OCI-M1 (cell line): Measurements from ENCODE around the gene PNISR.
A peak's percentile ranks its signal among the peaks of the same experiment; 100 is the strongest.

ENCODE experiments used
- DNase-seq: peaks from one replicate; lab custom pipeline; 2025; lab: John Stamatoyannopoulos, UW

PNISR gene

DNA sequence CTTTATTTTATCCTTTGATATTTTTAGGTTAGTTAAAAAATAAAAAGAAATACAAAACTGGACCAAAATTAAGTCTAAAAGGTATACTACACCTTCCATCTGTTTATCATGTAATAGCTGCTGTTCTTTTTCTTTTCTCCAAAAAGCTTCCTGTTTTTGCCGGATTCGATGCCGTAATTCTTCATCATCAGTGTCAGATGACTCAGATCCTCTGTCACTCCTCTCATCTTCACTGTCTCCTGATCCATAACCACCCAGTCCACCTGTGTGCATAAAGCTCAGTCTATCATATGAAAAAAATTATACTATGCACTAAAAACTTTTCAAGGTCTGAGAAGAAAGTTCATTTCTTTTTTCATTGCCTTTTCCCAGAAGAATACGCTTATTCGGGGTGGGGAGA is 22.7 kb downstream of the PNISR start:
- DNase-seq = no peak

DNA sequence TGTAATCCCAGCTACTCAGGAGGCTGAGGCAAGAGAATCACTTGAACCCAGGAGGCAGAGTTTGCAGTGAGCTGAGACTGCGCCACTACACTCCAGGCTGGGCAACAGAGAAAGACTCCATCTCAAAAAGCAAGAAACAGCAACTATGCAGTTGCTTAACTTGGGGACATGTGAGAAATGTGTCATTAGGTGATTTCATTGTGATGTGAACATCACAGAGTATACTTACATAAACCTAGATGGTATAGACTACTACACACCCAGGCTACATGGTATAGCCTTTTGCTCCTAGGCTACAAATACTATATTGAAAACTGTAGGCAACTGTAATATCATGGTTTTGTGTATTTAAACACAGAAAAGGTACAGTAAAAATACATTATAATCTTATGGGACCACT is 27.8 kb downstream of the PNISR start:
- DNase-seq = no peak

DNA sequence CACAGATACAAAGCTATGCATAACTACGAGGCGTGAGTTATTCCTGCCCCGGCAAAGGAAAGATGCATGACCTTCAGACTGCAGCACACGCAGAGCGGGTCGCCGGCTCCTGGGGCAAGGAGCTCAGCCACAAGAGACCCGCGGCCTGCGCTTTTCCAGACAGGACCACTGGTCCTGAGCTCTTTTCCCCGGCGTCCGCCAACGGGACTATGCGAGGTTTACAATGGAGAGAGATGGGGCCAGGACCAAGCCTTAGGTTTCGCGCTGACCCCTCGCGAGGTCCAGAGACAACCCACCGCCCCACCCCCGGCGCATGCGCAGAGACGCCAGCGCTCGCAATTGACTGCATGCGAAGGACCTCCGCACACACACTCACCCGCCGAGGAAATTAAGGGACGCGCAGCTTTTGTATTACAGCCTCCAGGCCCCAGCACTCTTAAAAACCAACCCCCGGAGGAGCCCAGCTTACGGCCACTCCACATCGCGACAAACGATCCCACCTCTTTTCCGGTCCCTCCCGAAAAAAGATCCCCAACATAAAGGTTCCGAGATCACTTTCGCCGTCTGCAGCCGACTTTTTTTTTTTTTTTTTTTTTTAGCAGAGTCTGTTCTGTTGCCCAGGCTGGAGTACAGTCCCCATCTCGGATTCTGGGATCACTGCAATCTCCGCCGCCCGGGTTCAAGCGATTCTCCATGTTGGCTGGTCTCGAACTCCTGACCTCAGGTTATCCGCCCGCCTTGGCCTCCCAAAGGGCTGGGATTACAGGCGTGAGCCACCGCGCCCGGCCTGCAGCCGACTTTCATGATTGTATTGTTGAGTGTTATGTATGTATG is 31.2 kb downstream of the PNISR start, which contains the start of gene COQ3:
COQ3 (minus strand) TSS at position 498 of the 834 bp plus-strand sequence; CDS start at position 482, 16 bp downstream.
- peak; percentile 88 for DNase-seq

DNA sequence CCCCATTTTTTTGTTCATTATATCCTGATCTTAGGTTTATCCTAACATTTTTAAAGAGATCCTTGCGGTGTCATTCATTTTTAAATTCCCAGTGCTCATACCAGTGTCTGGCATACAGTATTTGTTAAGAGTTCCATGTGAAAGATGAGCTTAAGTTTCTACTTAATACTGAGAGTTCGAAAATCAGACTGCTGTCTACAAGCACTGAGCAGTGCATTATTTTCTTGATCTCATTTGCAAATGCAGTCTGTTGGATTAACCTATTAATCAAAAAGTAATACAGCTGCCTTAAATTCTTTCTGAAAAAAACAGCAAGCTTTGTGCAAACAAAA is 31.8 kb downstream of the PNISR start:
- no peak for DNase-seq

DNA sequence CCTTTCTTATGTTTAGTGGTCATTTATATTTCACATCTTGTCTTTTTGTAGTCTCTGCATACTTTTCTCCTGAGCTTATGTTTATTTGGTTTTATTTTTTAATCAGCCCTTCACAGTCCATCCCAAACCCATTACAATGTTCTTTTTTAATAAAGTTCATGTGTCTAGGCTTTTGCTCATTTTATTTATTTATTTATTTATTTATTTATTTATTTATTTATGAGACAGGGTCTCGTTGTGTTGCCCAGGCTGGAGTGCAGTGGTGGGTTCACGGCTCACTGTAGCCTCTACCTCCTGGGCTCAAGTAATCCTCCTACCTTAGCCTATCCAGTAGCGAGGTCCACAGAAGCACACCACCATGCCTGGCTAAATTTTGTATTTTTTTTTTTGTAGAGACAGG is 34.2 kb downstream of the PNISR start:
- no peak for DNase-seq

DNA sequence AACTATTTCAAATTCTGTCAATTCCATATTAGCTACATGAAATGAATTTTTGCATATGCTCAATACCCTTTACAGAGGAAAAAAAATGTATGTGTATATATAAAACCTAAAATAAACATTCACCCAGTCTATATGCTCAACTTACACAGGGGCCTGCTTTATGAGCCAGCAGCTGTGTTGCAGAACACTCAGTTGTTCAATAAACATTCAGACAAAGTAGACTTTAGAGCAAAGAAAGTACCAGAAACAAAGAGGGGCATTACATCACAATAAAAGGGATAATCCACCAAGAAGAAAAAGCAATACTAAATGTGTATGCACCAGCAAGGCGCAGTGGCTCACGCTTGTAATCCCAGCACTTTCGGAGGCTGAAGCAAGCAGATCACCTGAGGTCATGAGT is 40.6 kb downstream of the PNISR start:
- DNase-seq = no peak

DNA sequence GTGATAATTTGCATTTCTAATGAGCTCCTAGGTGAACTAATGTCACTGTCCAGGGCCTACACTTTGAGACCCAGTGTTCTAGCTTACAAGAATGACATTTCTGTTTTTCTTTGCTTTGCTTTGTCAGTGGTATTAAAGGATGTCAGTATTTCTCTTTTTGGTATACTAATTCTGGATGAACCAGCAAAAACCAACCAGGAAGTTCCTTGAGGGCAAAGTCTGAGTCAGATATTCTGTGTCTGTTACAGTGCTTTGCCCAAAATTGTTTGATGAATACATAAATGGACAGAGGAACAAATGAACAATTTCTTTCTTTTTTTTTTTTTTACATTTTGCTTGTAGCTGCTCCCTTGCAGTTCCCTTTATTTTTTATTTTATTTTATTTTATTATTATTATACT is 46.5 kb downstream of the PNISR start:
- DNase-seq = no peak

DNA sequence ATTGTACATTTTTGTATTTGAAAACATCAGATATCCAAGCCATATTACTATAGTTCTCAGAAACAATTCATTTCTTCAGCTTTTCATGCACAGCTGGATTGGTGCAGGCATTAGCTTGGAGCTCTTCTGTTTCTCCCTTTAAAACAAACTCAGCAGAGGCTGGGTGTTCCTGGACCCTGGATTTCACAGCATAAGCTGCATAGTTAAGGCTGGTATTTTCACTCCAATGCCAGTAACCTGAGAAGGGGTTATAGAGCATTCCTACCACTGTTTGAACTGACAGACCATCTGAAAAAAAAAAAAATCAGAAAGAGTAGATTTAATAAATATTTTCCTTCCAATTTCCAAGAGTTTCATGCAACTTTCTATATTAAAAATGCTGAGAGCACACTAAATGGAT is 55.6 kb downstream of the PNISR start:
- no peak for DNase-seq

DNA sequence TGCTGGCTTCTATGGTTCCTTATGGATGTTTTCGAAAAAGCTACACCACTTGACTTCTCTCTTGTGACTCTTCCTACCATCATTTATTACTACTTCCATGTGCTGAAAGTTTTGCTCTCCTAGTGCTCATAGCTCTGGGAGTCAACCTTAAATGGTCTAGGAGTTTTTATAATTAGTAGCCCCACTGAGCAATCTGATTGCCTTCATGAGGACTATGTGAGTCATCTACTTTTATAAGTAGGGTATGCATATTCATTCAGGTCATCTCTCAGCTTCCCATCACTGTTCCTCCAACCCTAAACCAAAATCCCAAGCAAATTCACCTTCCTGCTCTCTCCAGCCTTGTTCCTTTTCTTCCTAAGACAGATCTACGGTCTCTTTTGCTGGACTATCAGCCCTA is 58.3 kb downstream of the PNISR start:
- no peak for DNase-seq

DNA sequence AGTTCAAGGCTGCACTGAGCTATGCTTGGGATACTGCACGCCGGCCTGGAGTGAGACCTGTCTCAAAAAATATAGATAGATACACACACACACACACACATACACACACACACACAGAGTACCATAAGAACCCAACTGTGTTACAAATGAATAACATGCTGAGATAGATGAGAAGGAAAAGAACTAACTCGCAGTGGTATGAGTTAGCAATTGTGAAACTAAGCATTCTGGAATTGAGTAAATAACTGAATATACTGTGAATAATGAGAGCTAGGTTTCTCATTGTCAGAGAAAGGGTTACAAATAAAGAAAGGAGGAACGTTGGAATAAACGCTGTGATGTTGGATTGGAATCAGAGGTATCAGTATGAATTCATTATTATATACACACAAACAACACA is 61.1 kb downstream of the PNISR start:
- no peak for DNase-seq

DNA sequence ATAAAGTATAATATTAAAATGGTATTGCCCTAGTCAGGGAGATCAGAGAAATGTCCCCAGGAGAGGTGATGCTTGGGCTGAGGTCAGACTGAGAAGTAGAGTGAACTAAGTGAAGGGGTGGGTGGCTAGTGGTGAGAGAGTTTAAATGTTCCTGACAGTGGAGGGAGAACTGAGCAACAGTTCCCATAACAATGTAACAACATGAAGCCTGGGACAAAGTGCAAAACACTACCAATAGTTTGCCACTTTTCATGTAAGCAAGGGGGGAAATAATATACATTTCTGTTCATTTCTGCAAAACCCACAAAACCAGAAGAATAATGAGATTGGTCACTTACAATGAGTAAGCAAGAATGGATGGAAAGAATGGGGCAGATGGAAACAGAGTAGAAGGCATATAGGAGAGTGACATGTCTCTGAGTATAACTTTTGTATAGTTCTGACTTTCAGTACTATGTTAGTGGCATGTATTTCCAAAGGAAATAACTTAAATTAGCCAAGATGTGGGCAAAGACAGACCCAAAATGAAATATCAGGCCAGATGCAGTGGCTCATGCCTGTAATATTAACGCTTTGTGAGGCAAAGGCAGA is 62.3 kb downstream of the PNISR start:
- peak; percentile 41 for DNase-seq

DNA sequence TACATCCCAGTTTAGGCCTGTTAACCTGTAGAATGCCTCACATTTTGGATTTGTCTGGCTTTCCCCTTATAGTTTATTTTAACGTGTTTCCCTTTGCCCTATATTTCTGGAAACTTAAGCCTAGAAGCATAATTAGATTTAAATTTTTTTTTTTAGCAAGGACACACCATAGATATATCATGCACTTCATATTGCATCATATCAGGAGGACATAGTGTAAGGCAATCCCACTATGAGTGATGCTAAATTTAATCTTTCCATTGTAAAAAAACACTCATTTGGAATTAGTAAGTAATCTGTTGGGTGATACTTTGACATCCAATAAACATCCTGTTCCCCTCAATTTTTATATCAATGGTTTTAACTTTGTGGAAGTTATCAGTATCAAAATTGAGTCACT is 65.3 kb downstream of the PNISR start:
- no peak for DNase-seq

DNA sequence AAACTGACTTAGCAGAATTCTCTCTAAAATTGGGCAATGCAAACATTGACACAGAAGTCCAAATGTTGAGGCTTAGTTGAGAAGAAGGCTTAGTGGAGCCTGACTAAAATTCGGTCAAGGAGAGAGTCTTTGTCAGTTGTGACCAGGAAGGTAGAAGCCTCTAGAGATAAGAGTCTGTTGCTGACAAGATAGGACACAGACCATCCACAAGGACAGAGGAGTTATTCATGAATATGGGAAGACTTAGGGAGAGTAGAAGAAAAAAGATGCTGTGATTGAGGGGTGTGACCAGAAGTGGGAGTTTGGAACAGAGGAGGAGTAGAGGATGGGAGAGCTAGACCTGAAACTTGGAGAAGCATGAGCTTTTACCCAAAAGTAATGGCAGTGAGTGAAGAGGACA is 68.5 kb downstream of the PNISR start:
- DNase-seq = no peak

DNA sequence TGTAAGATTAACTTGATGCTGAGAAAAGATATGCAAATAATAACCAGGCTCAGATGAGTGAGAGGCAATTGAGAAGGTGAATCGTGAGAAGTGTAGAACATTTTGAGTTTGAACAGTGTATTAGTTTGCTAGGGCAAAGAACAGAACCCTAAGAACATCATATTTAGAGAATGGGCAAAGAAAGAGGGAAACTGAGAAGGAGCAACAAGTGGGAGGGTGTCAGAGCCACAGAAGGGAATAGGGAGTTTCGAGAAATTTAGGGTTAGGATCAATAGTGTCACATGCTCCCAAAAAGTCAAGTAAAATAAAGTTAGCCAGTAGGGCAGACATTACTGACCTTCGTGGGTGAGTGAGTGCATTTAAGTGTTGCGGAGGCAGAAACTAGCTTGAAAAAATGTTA is 70.1 kb downstream of the PNISR start:
- DNase-seq = no peak

DNA sequence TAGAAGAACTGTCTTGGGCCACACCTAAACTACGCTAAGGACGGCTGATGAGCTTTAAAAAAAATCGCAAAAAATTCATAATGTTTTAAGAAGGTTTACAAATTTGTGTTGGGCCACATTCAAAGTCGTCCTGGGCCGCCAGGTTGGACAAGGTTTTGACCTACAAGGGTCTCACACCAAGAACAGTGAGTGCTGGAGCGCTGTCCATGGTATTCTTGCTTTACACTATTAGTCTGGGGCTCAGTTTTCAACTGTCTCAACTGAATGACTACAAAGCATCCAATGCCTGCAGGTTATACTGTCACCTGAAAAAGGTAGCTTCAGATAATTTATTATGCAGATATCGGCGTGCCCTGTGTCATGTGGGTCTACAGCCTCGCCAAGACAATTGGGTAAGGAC is 72.0 kb downstream of the PNISR start:
- DNase-seq = peak; percentile 31

DNA sequence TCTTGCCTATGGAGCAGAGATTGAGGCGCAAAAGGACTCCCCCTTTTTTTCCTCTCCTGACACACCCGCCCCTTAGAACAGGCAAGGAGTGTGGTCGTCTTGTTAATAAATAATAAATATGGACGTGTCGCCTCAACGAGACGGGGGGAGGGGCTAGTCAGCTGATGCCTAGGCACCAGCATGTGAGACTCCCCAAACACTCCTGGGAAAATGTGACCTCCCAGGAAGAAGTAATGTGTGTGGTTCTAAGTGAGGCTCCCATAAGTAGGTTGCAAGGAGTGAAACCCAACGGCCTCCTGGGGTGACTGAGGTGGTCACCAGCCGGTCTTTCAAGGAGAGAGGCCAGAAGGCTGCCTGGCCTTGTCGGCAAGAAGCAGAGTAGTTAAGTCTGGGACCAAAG is 74.5 kb downstream of the PNISR start:
- DNase-seq = no peak

DNA sequence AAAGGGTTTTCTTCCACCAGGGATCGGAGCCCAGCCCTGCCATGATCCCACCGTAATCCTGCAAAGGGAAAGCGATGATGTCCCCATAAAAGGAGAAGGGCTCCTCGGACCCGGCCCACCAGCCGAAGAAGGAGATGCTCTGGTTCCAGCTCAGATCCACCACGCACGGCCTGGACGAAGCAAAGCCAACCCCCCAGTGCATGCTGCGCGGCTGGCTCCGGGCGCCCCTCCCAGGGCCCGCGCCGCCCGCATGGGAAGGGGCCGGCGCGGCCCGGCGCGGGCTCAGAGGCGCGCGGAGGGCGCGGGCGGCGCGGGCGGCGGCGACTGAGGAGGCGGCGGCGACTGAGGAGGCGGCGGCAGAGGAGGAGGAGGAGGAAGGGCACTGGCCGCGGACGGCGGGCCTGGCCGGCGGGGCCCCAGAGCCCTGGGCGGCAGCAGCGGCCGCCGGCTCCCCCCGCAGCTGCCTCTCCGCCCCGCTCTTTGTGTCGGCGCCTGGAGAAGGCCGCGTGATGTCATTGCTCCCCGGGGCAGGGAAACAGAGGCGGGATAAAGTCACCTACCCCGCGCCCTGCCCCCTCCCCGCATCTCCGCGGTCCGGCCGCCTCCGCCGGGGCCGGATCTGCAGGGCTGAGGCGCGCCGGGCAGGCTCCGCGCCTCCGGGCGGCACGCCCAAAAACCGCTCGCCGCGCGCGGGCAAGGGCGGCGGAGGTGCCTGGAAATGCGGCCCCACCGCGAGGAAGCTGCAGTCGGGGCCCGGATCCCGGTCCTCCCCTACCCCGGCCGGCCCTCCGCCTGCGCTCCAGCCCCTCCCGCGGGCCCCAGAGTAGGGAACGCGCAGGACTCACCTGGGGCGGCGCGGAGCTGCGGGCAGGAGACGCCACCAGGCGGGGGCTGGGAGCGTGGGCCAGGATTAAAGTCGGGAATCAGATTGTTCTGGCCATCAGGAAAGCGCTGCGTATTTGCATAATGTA is 75.7 kb downstream of the PNISR start, which contains the start of gene FAXC:
FAXC (minus strand) TSS at position 504 of the 971 bp plus-strand sequence; CDS start at position 202, 302 bp downstream.
- DNase-seq = peak; percentile 27

DNA sequence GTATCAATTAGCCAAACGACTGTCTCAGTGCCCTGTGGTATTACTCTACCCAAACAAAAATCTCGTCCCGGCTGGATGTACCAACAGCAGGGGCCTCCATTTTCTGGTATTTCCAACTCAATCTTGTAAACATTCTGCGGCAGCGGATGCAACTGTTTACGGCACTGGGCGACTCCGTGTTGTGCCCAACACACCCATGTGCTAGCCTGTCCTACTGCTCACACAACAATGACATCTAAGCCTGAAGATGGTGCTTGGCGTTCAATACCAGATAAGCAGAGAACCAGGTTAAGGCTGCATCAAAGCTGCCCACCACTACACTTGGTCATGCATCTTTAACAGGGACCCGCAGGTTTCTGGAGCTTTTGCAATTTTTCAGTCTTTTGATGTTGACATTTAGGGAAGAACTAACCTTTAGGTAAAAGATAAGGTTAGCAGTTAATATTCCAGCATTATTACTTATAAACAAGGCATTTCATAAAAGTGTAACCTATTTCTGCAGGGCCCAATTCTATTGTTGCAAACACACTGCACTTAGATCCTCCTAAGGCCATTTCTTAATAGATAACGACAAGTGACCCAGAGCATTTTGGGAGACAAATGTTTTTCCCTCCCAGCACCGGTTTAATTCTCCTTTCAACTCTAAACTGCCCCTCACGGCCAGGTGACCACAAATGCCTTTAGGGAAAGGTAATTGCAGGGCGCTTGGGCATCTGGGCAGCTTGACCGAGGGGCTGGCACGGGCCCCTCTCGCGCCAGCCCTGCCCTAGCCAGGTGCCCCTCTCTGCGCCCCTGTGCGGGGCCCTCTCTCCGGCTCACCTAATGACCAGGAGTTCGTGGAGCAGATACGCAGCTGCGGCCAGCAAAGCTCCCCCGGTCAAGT is 76.6 kb downstream of the PNISR start:
- no peak for DNase-seq
